Measurements from ENCODE around the gene ZNF366. TPM values are rescaled to one million over a fixed set of nuclear protein-coding genes. Genes with fewer than 3 reads are reported as not detected.

The ZNF366 gene
- total RNA-seq, 1 donor from 2014 or later: 3.2 TPM

- Histone ChIP-seq H3K27me3 (no peaks in the 10 kb centered on the region), H3K9me3 (no peaks in the 10 kb centered on the region), H3K36me3 (no peaks in the 10 kb centered on the region), H3K4me1 (peaks cover 15% of the 10 kb centered on the region), H3K4me3 (no peak overlapping the region), H3K27ac (no peak overlapping the region)
- TF ChIP-seq POLR2A (IDR thresholded peaks at IDR 0.05) (no peak), POLR2AphosphoS5 (IDR thresholded peaks at IDR 0.05; ENCODE audit: insufficient read depth in 1 of 2, low read depth in 1 of 2) (no peak), CTCF (IDR thresholded peaks at IDR 0.05) (no peak)
- DNase-seq (ENCODE audit: extremely low spot score in 2 of 2): no peak
- intact Hi-C loops (cut with DNase I): no loop called here
These were observed 44.9 kb upstream of the ZNF366 start for GRCh38 chr5:72552041-72552557.

GRCh38 chr5:72550595-72550994 is 43.4 kb upstream of the ZNF366 start:
- peaks cover 1% of the 10 kb centered on the region for H3K4me1 ChIP-seq
- H3K36me3 ChIP-seq: no peaks in the 10 kb centered on the region
- DNase-seq (ENCODE audit: extremely low spot score in 2 of 2): no peak
- TF ChIP-seq POLR2A (IDR thresholded peaks at IDR 0.05) (no peak), POLR2AphosphoS5 (IDR thresholded peaks at IDR 0.05; ENCODE audit: insufficient read depth in 1 of 2, low read depth in 1 of 2) (no peak), CTCF (IDR thresholded peaks at IDR 0.05) (no peak)
- H3K27ac ChIP-seq: no peak overlapping the region
- no peaks in the 10 kb centered on the region for H3K27me3 ChIP-seq
- no peak overlapping the region for H3K4me3 ChIP-seq
- intact Hi-C loops (cut with DNase I): no loop called here
- H3K9me3 ChIP-seq: no peaks in the 10 kb centered on the region

GRCh38 chr5:72543811-72544210 is 36.6 kb upstream of the ZNF366 start:
- no peaks in the 10 kb centered on the region for H3K27me3 ChIP-seq
- no peak overlapping the region for H3K4me3 ChIP-seq
- intact Hi-C loops (cut with DNase I): no loop called here
- H3K9me3 ChIP-seq: no peaks in the 10 kb centered on the region
- H3K27ac ChIP-seq: no peak overlapping the region
- no peak for DNase-seq (ENCODE audit: extremely low spot score in 2 of 2)
- no peak for TF ChIP-seq POLR2A (IDR thresholded peaks at IDR 0.05)
- TF ChIP-seq CTCF (IDR thresholded peaks at IDR 0.05): no peak
- TF ChIP-seq POLR2AphosphoS5 (IDR thresholded peaks at IDR 0.05; ENCODE audit: insufficient read depth in 1 of 2, low read depth in 1 of 2): no peak
- H3K36me3 ChIP-seq: no peaks in the 10 kb centered on the region
- H3K4me1 ChIP-seq: no peaks in the 10 kb centered on the region

- intact Hi-C loops (cut with DNase I): no loop called here
- Histone ChIP-seq H3K27ac (no peak overlapping the region), H3K27me3 (no peaks in the 10 kb centered on the region), H3K4me1 (no peaks in the 10 kb centered on the region), H3K9me3 (no peaks in the 10 kb centered on the region), H3K36me3 (no peaks in the 10 kb centered on the region), H3K4me3 (no peak overlapping the region)
- TF ChIP-seq POLR2AphosphoS5 (IDR thresholded peaks at IDR 0.05; ENCODE audit: insufficient read depth in 1 of 2, low read depth in 1 of 2) (no peak), CTCF (IDR thresholded peaks at IDR 0.05) (no peak), POLR2A (IDR thresholded peaks at IDR 0.05) (no peak)
- no peak for DNase-seq (ENCODE audit: extremely low spot score in 2 of 2)
These were observed 36.2 kb upstream of the ZNF366 start for GRCh38 chr5:72543365-72543764.

- no peaks in the 10 kb centered on the region for H3K9me3 ChIP-seq
- no peaks in the 10 kb centered on the region for H3K27me3 ChIP-seq
- no peak overlapping the region for H3K4me3 ChIP-seq
- DNase-seq (ENCODE audit: extremely low spot score in 2 of 2): no peak
- intact Hi-C loops (cut with DNase I): no loop called here
- H3K4me1 ChIP-seq: no peaks in the 10 kb centered on the region
- TF ChIP-seq POLR2AphosphoS5 (IDR thresholded peaks at IDR 0.05; ENCODE audit: insufficient read depth in 1 of 2, low read depth in 1 of 2): no peak
- TF ChIP-seq POLR2A (IDR thresholded peaks at IDR 0.05): no peak
- TF ChIP-seq CTCF (IDR thresholded peaks at IDR 0.05): no peak
- H3K27ac ChIP-seq: no peak overlapping the region
- no peaks in the 10 kb centered on the region for H3K36me3 ChIP-seq
These were observed 35.5 kb upstream of the ZNF366 start for GRCh38 chr5:72542695-72543094.

Measured in vagina (tissue), 2 donors.